GM23248 (cell line): ENCODE data around the gene RALGPS1. TPM values are rescaled to one million over a fixed set of nuclear protein-coding genes. Genes with fewer than 3 reads are reported as not detected.

ENCODE experiments used
- DNase-seq: peaks from one replicate; pipeline ENCODE4 v3.0.0-alpha.2; 2015
- H2AFZ ChIP-seq: fragments of 200-600 bp; sonication (generic); 2 replicates; pipeline ENCODE4 v1.6.1; 2016; ENCODE audit warnings: antibody characterized with exemption
- H3F3A ChIP-seq: fragments of 200-600 bp; sonication (generic); 2 replicates; pipeline ENCODE4 v1.6.1; 2016; ENCODE audit warnings: mild to moderate bottlenecking, antibody characterized with exemption, mixed run types; ENCODE audit not compliant: insufficient read depth
- H3K27ac ChIP-seq: fragments of 200-600 bp; sonication (generic); 2 replicates; pipeline ENCODE4 v1.5.1; 2016; ENCODE audit warnings: mild to moderate bottlenecking
- H3K27me3 ChIP-seq: fragments of 200-600 bp; sonication (generic); replicated peaks from 2 replicates; pipeline ENCODE4 v1.6.1; 2016; ENCODE audit warnings: mild to moderate bottlenecking; ENCODE audit not compliant: insufficient read depth
- H3K36me3 ChIP-seq: fragments of 200-600 bp; sonication (generic); 2 replicates; pipeline ENCODE4 v1.6.1; 2016; ENCODE audit warnings: low read depth, mild to moderate bottlenecking
- H3K4me1 ChIP-seq: fragments of 200-600 bp; sonication (generic); 2 replicates; pipeline ENCODE4 v1.6.1; 2016; ENCODE audit warnings: mild to moderate bottlenecking; ENCODE audit not compliant: insufficient read depth
- H3K4me2 ChIP-seq: fragments of 200-600 bp; sonication (generic); one replicate; pipeline ENCODE4 v1.6.1; 2016; ENCODE audit warnings: mild to moderate bottlenecking; ENCODE audit not compliant: unreplicated experiment
- H3K4me3 ChIP-seq: fragments of 200-600 bp; sonication (generic); 2 replicates; pipeline ENCODE4 v1.5.1; 2016; ENCODE audit warnings: mild to moderate bottlenecking
- H3K79me2 ChIP-seq: fragments of 200-600 bp; sonication (generic); 2 replicates; pipeline ENCODE4 v1.6.1; 2016; ENCODE audit warnings: mild to moderate bottlenecking; ENCODE audit not compliant: insufficient read depth
- H3K9ac ChIP-seq: fragments of 200-600 bp; sonication (generic); 2 replicates; pipeline ENCODE4 v1.6.1; 2016; ENCODE audit warnings: mild to moderate bottlenecking
- H3K9me2 ChIP-seq: fragments of 200-600 bp; sonication (generic); 2 replicates; pipeline ENCODE4 v1.6.1; 2016; ENCODE audit warnings: mixed run types, mild to moderate bottlenecking, moderate library complexity; ENCODE audit not compliant: insufficient read depth
- H3K9me3 ChIP-seq: fragments of 200-600 bp; sonication (generic); one replicate; pipeline ENCODE4 v1.6.1; 2017; ENCODE audit warnings: low read depth
- H4K20me1 ChIP-seq: fragments of 200-600 bp; sonication (generic); 2 replicates; pipeline ENCODE4 v1.6.0; 2016; ENCODE audit not compliant: insufficient read depth
- EZH2 ChIP-seq: fragments of 200-600 bp; sonication (generic); IDR thresholded peaks from 2 replicates; pipeline ENCODE4 v1.6.1; 2018; ENCODE audit warnings: antibody characterized with exemption, mild to moderate bottlenecking; ENCODE audit not compliant: insufficient read depth, poor library complexity, severe bottlenecking
- EZH2phosphoT487 ChIP-seq: fragments of 200-600 bp; sonication (generic); IDR thresholded peaks from 2 replicates; pipeline ENCODE4 v1.6.1; 2018; ENCODE audit warnings: antibody characterized with exemption, moderate library complexity, mild to moderate bottlenecking, low read depth; ENCODE audit not compliant: insufficient read depth
- WGBS, 2 experiments: methylation state at CpG; one replicate each; pipeline ENCODE4 v1.1.6; 2015 to 2017; ENCODE audit warnings: low lambda C conversion rate in 2 of 2, low coverage in 1 of 2; ENCODE audit errors: missing lambda C conversion rate in 2 of 2; 5-methylcytosine and 5-hydroxymethylcytosine counted together
- in situ Hi-C: fragments of 300-500 bp; cut with MboI; formaldehyde crosslinking; loops from 2 replicates; pipeline ENCODE4 v1.15.0; 2020
- polyA plus RNA-seq: library from polyadenylated mRNA; unstranded; fragments of >200 nt; fragmentation: Nextera tagmentation; extraction: Ambion mirVana; gene quantifications from 2 replicates; pipeline ENCODE4 v1.2.1, GENCODE V29; 2016
- total RNA-seq: library from RNA; depleted of rRNA; stranded (reverse); fragments of >200 nt; shearing (Covaris generic); gene quantifications from 2 replicates; pipeline ENCODE4 v1.2.3, GENCODE V29; 2014

Gene RALGPS1
- total and polyA plus RNA-seq, 2 experiments from 2014 or later: 0.54 to 1.8 TPM

DNA sequence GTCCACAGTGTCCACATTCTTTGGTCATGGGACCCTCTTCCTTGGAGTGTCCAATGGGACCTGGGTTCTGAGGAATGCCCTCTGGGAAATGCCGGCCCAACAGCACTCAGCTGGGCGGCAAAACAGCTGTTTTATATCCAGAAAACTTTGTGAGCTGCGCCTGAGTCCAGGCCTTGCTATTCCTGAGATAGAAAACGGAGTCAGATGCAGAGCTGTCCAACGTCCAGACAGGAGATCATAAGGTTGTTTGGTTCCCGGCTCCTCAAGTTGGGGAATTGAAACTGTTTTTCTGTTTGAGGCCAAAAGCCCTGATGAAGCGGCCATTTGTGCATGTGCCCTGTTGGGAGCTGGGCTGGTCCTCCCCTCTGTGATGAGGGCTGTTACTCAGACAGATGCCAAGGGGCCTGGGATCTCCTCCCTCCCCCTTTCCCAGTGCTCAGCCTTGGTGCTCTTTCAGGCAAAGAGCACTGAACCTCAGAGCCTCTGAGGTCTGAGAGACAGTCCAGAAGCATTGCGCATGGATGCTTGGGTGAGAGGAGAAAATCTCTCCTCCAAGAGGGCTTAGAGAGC, 283.4 kb downstream of the RALGPS1 start:
- no peaks in the 10 kb centered on the region for H3K9me2 ChIP-seq
- H3K4me2 ChIP-seq: no peak overlapping the region
- no peaks in the 10 kb centered on the region for H3K36me3 ChIP-seq
- no peak for DNase-seq
- no peaks in the 10 kb centered on the region for H3F3A ChIP-seq
- no peaks in the 10 kb centered on the region for H3K79me2 ChIP-seq
- H3K27ac ChIP-seq: no peak overlapping the region
- TF ChIP-seq EZH2phosphoT487 (no peak), EZH2 (no peak)
- H3K4me1 ChIP-seq: no peaks in the 10 kb centered on the region
- in situ Hi-C loops: no loop called here
- no peaks in the 10 kb centered on the region for H3K27me3 ChIP-seq
- WGBS, 2 experiments: 78 to 81% methylated on average over 8 of the region's 8 CpGs
- H4K20me1 ChIP-seq: no peaks in the 10 kb centered on the region
- no peak overlapping the region for H3K9ac ChIP-seq
- H2AFZ ChIP-seq: no peak overlapping the region
- H3K4me3 ChIP-seq: no peak overlapping the region
- no peaks in the 10 kb centered on the region for H3K9me3 ChIP-seq

DNA sequence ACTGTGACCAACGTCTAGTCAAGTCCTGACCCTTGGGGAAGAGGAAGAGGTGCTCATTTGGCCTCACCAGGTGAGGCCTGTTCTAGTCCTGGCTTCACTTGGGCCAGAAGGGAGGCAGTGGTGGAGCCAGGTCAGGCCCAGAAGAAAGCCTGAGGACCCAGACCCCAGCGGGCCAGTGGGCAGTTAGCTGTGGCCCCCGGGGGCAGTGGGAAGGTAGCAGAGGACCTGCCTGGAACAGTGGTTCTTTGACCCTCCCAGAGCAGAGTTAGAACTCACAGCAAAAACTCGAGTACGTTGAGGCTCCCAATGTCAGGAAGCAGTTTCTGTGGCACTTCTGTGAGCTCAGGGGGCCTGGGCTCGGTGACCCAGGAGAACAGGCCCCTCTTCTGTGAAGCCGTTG, 284.0 kb downstream of the RALGPS1 start:
- DNase-seq: no peak
- Histone ChIP-seq H3F3A (no peaks in the 10 kb centered on the region), H3K79me2 (no peaks in the 10 kb centered on the region), H4K20me1 (no peaks in the 10 kb centered on the region), H3K4me1 (no peaks in the 10 kb centered on the region), H2AFZ (peak overlapping the region; percentile 36; the same call in 1 of the 2 replicates), H3K9me3 (no peaks in the 10 kb centered on the region), H3K4me2 (no peak overlapping the region), H3K4me3 (no peak overlapping the region), H3K27me3 (no peaks in the 10 kb centered on the region), H3K36me3 (no peaks in the 10 kb centered on the region), H3K9me2 (no peaks in the 10 kb centered on the region), H3K27ac (no peak overlapping the region), H3K9ac (no peak overlapping the region)
- whole genome bisulfite sequencing, 2 experiments: 61 to 71% methylated on average over 7 of the region's 7 CpGs
- TF ChIP-seq EZH2phosphoT487: no peak
- TF ChIP-seq EZH2: no peak
- in situ Hi-C loops: no loop called here

DNA sequence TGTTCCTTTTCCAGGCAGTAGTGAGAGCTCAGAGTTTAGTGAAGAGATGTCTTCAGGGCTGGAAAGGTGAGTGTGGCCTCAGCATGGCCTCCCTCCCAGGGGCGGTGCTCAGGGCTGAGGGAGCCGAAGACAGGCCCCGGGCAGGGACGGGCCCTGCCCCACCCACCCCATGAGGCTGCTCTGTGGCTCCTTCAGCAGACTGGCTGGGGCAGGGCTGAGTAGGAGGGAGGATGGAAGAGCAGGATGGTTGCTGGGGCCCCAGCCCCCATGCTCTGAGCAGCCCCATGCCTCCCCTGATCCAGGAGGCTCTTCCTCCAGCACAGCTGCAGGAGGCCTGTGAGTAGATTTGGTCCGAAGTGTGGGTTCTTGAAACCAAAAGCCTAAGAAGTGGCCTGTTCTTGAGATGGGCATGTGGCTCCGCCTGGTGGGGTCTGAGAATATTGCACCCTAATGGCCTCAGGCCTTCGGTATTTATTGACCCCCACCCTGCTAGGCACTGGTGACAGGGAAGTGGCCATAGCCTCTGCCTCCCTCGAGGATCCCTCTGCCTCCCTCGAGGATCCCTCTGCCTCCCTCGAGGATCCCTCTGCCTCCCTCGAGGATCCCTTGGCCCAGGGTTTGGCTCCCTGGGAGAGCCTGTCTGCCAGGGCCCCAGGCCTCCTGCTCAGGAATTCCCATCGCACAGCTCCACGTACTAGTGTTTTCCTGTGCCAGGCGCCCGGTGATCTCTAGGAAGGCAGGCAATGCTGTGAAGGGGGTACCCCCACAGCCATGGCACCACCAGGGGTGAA, 284.6 kb downstream of the RALGPS1 start:
- in situ Hi-C loops: no loop called here
- Histone ChIP-seq H3K4me2 (no peak overlapping the region), H3K27ac (no peak overlapping the region), H2AFZ (peak overlapping the region; percentile 36), H3K9me2 (no peaks in the 10 kb centered on the region), H3K4me1 (no peaks in the 10 kb centered on the region), H3K4me3 (no peak overlapping the region), H3K36me3 (no peaks in the 10 kb centered on the region), H3K9me3 (no peaks in the 10 kb centered on the region), H4K20me1 (no peaks in the 10 kb centered on the region), H3F3A (no peaks in the 10 kb centered on the region), H3K9ac (peak overlapping the region; percentile 43; the same call in 1 of the 2 replicates), H3K79me2 (no peaks in the 10 kb centered on the region), H3K27me3 (no peaks in the 10 kb centered on the region; the same call in 1 of the 2 replicates)
- DNase-seq: peak; percentile 85
- WGBS, 2 experiments: 10 to 18% methylated on average over 15 of the region's 15 CpGs
- TF ChIP-seq EZH2 (no peak), EZH2phosphoT487 (no peak)

DNA sequence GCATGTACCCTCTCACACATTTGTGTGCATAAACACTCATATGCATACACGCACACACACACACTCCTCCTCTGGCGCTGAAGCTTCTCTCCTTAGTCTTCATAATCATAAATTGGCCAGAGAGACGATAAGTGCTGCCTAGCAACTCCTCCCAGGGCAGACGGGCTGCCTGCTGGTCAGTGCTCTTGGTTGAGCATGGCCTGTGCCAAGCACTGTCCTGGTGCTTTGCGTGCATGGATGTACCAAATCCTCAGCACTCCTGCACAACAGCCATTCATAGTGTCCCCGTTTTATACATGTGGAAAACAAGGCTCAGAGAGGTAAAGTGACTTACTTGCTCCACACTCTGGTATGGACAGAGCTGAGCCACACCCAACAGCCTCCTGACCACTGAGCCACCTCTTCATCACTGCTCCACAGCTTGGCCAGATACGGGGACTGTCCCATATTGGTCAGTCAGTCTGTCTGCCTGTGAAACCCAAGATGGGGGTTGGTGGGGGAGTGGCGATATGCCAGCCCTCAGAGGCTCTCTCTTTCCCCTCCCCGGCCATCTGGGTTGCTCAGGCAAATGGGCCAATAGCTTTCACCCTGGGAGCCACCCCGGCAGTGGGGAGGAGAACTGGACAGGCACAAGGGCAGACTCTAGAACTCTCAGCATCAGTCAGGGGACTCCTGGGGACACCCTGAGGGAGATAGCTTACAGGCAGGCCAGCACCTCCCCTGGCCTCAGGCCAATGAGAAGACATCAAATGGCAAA, 285.7 kb downstream of the RALGPS1 start:
- no peak for TF ChIP-seq EZH2phosphoT487
- TF ChIP-seq EZH2: no peak
- no peaks in the 10 kb centered on the region for H3K36me3 ChIP-seq

More for the DNA sequence above, 285.7 kb downstream of the RALGPS1 start:
- Histone ChIP-seq H3K4me2 (no peak overlapping the region), H4K20me1 (no peaks in the 10 kb centered on the region), H3K27ac (no peak overlapping the region), H3K79me2 (no peaks in the 10 kb centered on the region), H2AFZ (no peak overlapping the region), H3F3A (no peaks in the 10 kb centered on the region), H3K4me3 (no peak overlapping the region), H3K9ac (no peak overlapping the region), H3K9me3 (no peaks in the 10 kb centered on the region), H3K4me1 (no peaks in the 10 kb centered on the region), H3K27me3 (no peaks in the 10 kb centered on the region; the same call in 1 of the 2 replicates), H3K9me2 (no peaks in the 10 kb centered on the region)
- in situ Hi-C loops: loop anchor here (5.0 kb wide), 1 partner anchor 258 kb away; no protein-coding TSS in a partner anchor
- no peak for DNase-seq
- WGBS, 2 experiments: 70 to 72% methylated on average over 10 of the region's 10 CpGs
